H9 (cell line): ENCODE measurements around the gene GNA12. TPM values are rescaled to one million over a fixed set of nuclear protein-coding genes. Genes with fewer than 3 reads are reported as not detected.

ENCODE experiments used
- DNase-seq: peaks from one replicate; pipeline ENCODE4 v3.0.0-alpha.2; 2017
- H2AFZ ChIP-seq: one replicate; pipeline ENCODE4 v1.6.1; 2013; ENCODE audit warnings: mild to moderate bottlenecking, low read length, control low read depth, moderate library complexity
- H2AK5ac ChIP-seq: 2 replicates; pipeline ENCODE4 v1.6.1; 2013; ENCODE audit warnings: low read length, control low read depth, mixed read lengths; ENCODE audit not compliant: insufficient read length
- H2BK120ac ChIP-seq: one replicate; pipeline ENCODE4 v1.6.1; 2013; ENCODE audit warnings: low read depth, mild to moderate bottlenecking, low read length, control low read depth, inconsistent platforms; ENCODE audit not compliant: poor library complexity, severe bottlenecking
- H2BK12ac ChIP-seq: 2 replicates; pipeline ENCODE4 v1.6.1; 2013; ENCODE audit warnings: low read length, control low read depth, mixed read lengths, low read depth; ENCODE audit not compliant: insufficient read length
- H2BK15ac ChIP-seq: 2 replicates; pipeline ENCODE4 v1.6.1; 2013; ENCODE audit warnings: low read depth, low read length, control low read depth
- H2BK20ac ChIP-seq: one replicate; pipeline ENCODE4 v1.6.1; 2013; ENCODE audit warnings: low read depth, mild to moderate bottlenecking, low read length, control low read depth, inconsistent platforms; ENCODE audit not compliant: poor library complexity, severe bottlenecking
- H2BK5ac ChIP-seq: 2 replicates; pipeline ENCODE4 v1.6.1; 2013; ENCODE audit warnings: low read length, control low read depth, mixed read lengths; ENCODE audit not compliant: insufficient read length
- H3K14ac ChIP-seq: 2 replicates; pipeline ENCODE4 v1.6.1; 2013; ENCODE audit warnings: low read length, control low read depth; ENCODE audit not compliant: insufficient read depth
- H3K18ac ChIP-seq: 2 replicates; pipeline ENCODE4 v1.6.1; 2013; ENCODE audit warnings: low read depth, mild to moderate bottlenecking, mixed read lengths, low read length, control low read depth; ENCODE audit not compliant: insufficient read length
- H3K23ac ChIP-seq: 2 replicates; pipeline ENCODE4 v1.6.1; 2013; ENCODE audit warnings: low read length, control low read depth, mixed read lengths, low read depth; ENCODE audit not compliant: insufficient read length
- H3K23me2 ChIP-seq: 2 replicates; pipeline ENCODE4 v1.6.1; 2013; ENCODE audit warnings: low read depth, mild to moderate bottlenecking, mixed read lengths, low read length, control low read depth; ENCODE audit not compliant: insufficient read length, poor library complexity, severe bottlenecking
- H3K27ac ChIP-seq: 2 replicates; pipeline ENCODE4 v1.5.1; 2013; ENCODE audit warnings: low read length, control low read depth, mixed read lengths, low read depth; ENCODE audit not compliant: insufficient read length
- H3K27me3 ChIP-seq: 2 replicates; pipeline ENCODE4 v1.6.1; 2013; ENCODE audit warnings: low read length, control low read depth, inconsistent platforms; ENCODE audit not compliant: insufficient read depth
- H3K4ac ChIP-seq: 2 replicates; pipeline ENCODE4 v1.6.1; 2013; ENCODE audit warnings: low read depth, mild to moderate bottlenecking, control low read depth, inconsistent platforms, low read length, moderate library complexity
- H3K4me1 ChIP-seq: 2 replicates; pipeline ENCODE4 v1.6.1; 2013; ENCODE audit warnings: low read length, control low read depth, inconsistent platforms; ENCODE audit not compliant: insufficient read depth
- H3K4me2 ChIP-seq: 2 replicates; pipeline ENCODE4 v1.6.1; 2013; ENCODE audit warnings: low read length, control low read depth, mixed read lengths; ENCODE audit not compliant: insufficient read length, insufficient read depth
- H3K56ac ChIP-seq: 2 replicates; pipeline ENCODE4 v1.6.1; 2013; ENCODE audit warnings: low read depth, mild to moderate bottlenecking, mixed read lengths, low read length, control low read depth; ENCODE audit not compliant: insufficient read length
- H3K79me1 ChIP-seq: 2 replicates; pipeline ENCODE4 v1.6.1; 2013; ENCODE audit warnings: low read depth, mild to moderate bottlenecking, moderate library complexity, low read length, control low read depth, inconsistent platforms; ENCODE audit not compliant: insufficient read depth, poor library complexity, severe bottlenecking
- H3K79me2 ChIP-seq: 2 replicates; pipeline ENCODE4 v1.6.1; 2013; ENCODE audit warnings: low read length, control low read depth, inconsistent platforms; ENCODE audit not compliant: insufficient read depth
- H3K9ac ChIP-seq: 2 replicates; pipeline ENCODE4 v1.6.1; 2013; ENCODE audit warnings: low read length, control low read depth, mixed read lengths; ENCODE audit not compliant: insufficient read length; ENCODE audit errors: extremely low read depth
- H3K9me3 ChIP-seq: one replicate; pipeline ENCODE4 v1.6.1; 2013; ENCODE audit warnings: low read depth, low read length, inconsistent platforms; ENCODE audit not compliant: control insufficient read depth
- H3T11ph ChIP-seq: one replicate; pipeline ENCODE4 v1.6.1; 2013; ENCODE audit warnings: mild to moderate bottlenecking, low read length, control low read depth, inconsistent platforms
- H4K20me1 ChIP-seq: one replicate; pipeline ENCODE4 v1.6.1; 2013; ENCODE audit not compliant: control insufficient read depth, insufficient read length, insufficient read depth
- H4K5ac ChIP-seq: 2 replicates; pipeline ENCODE4 v1.6.1; 2013; ENCODE audit warnings: low read depth, mild to moderate bottlenecking, mixed read lengths, low read length, control low read depth; ENCODE audit not compliant: insufficient read length
- H4K8ac ChIP-seq: replicated peaks from 2 replicates; pipeline ENCODE4 v1.6.1; 2013; ENCODE audit warnings: low read length, control low read depth, mixed read lengths, low read depth; ENCODE audit not compliant: insufficient read length
- H4K91ac ChIP-seq: 2 replicates; pipeline ENCODE4 v1.6.1; 2013; ENCODE audit warnings: low read depth, mild to moderate bottlenecking, moderate library complexity, mixed read lengths, low read length, control low read depth; ENCODE audit not compliant: insufficient read length
- H3K27ac Mint-ChIP-seq, 3 experiments: 2 replicates in 2 of 3; 3 replicates in 1 of 3; pipeline ENCODE4 v1.8.0; 2020 to 2021; ENCODE audit warnings: mixed read lengths in 3 of 3, mild to moderate bottlenecking in 1 of 3, moderate library complexity in 1 of 3
- H3K27me3 Mint-ChIP-seq: 2 replicates; pipeline ENCODE4 v1.8.0; 2021; ENCODE audit warnings: low read depth, mild to moderate bottlenecking, moderate library complexity, mixed read lengths
- H3K36me3 Mint-ChIP-seq, 3 experiments: 2 replicates in 2 of 3; 3 replicates in 1 of 3; pipeline ENCODE4 v1.8.0; 2020 to 2021; ENCODE audit warnings: low read depth in 3 of 3, mixed read lengths in 3 of 3; ENCODE audit not compliant: insufficient read depth in 1 of 3
- H3K4me1 Mint-ChIP-seq, 2 experiments: 2 replicates each; pipeline ENCODE4 v1.8.0; 2020; ENCODE audit warnings: mixed read lengths in 2 of 2
- H3K4me3 Mint-ChIP-seq, 2 experiments: 2 replicates in 1 of 2; 3 replicates in 1 of 2; pipeline ENCODE4 v1.8.0; 2020 to 2021; ENCODE audit warnings: mild to moderate bottlenecking in 2 of 2, mixed read lengths in 2 of 2, moderate library complexity in 1 of 2
- H3K9me3 Mint-ChIP-seq, 2 experiments: 2 replicates in 1 of 2; 3 replicates in 1 of 2; pipeline ENCODE4 v1.8.0; 2020; ENCODE audit warnings: mild to moderate bottlenecking in 2 of 2, mixed read lengths in 2 of 2, moderate library complexity in 1 of 2
- CTCF ChIP-seq: fragments of 200-600 bp; sonication (generic); conservative IDR thresholded peaks from 3 replicates; pipeline ENCODE4 v1.8.0; 2021; ENCODE audit warnings: antibody characterized with exemption, mild to moderate bottlenecking
- WGBS: extraction: QIAGEN DNeasy Blood & Tissue Kit; methylation state at CpG from one replicate; pipeline ENCODE4 v1.1.7; 2013; ENCODE audit warnings: missing lambda C conversion rate, low lambda C conversion rate, mixed read lengths; ENCODE audit not compliant: insufficient read length; ENCODE audit errors: extremely low coverage; 5-methylcytosine and 5-hydroxymethylcytosine counted together
- total RNA-seq: library from RNA; stranded (reverse); gene quantifications from 2 replicates; pipeline ENCODE4 v1.2.1, GENCODE V29; 2021

The GNA12 gene
- total RNA-seq, 1 experiment from 2014 or later = 60.2 TPM

DNA sequence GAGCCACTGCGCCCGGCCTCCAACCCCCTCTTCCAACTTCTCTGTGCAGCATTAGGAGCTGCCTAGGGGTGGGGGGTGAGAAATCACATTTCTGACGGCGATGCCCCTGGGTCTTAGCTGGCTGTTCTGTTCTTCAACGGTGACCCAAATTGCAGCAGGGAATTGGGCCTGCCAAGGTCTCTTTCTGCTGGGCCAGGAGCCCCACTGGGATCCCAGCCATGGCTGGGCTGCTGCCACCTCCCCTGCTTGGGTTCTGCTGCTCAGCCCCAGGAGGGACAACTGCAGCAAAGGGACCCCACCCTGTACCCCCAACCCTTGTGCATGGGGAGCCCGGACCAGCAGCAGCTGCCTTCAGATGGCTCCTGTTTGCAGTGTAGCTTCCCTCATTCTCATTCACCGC lies 43.7 kb upstream of the GNA12 start:
- no peak overlapping the region for H2AK5ac ChIP-seq
- no CpG with 5 or more reads among the region's 7 CpGs for WGBS

More for the DNA sequence above, 43.7 kb upstream of the GNA12 start:
- Histone ChIP-seq H2BK15ac (no peak overlapping the region), H3K9ac (no peak overlapping the region), H4K91ac (no peak overlapping the region), H3K18ac (no peak overlapping the region), H4K8ac (no peak overlapping the region), H3K27ac (no peak overlapping the region), H4K5ac (no peak overlapping the region), H2AFZ (no peak overlapping the region), H3K4me1 (no peaks in the 10 kb centered on the region), H3K56ac (no peak overlapping the region), H3K4ac (no peak overlapping the region), H3K23ac (no peak overlapping the region), H3K79me2 (no peaks in the 10 kb centered on the region), H2BK12ac (no peak overlapping the region), H3K14ac (no peak overlapping the region), H2BK120ac (no peak overlapping the region), H3K4me2 (no peak overlapping the region), H3K79me1 (no peaks in the 10 kb centered on the region), H3K27me3 (no peaks in the 10 kb centered on the region), H3T11ph (no peak overlapping the region), H4K20me1 (no peaks in the 10 kb centered on the region), H2BK20ac (no peak overlapping the region), H3K23me2 (no peaks in the 10 kb centered on the region), H3K9me3 (no peaks in the 10 kb centered on the region), H2BK5ac (no peak overlapping the region)
- H3K9me3 Mint-ChIP-seq = no peaks in the 10 kb centered on the region
- H3K4me1 Mint-ChIP-seq = peaks cover 2 to 19% of the 10 kb centered on the region in 2 experiments; a peak in 3 of 4 replicates
- no peaks in the 10 kb centered on the region; a peak in 1 of 7 replicates for H3K36me3 Mint-ChIP-seq
- no peak for TF ChIP-seq CTCF
- H3K27me3 Mint-ChIP-seq = no peaks in the 10 kb centered on the region
- DNase-seq = no peak
- H3K27ac Mint-ChIP-seq = no peak overlapping the region; a peak in 1 of 7 replicates
- no peak overlapping the region for H3K4me3 Mint-ChIP-seq
